Mesothelial cell of epicardium (in vitro differentiated cells): Measurements from ENCODE around the gene PDHX. TPM values are rescaled to one million over a fixed set of nuclear protein-coding genes. Genes with fewer than 3 reads are reported as not detected.

ENCODE experiments used
- DNase-seq, 2 experiments: peaks; one replicate each; pipeline ENCODE4 v3.0.0; 2021; ENCODE audit warnings: low spot score in 2 of 2; ENCODE audit not compliant: unreplicated experiment in 2 of 2
- H3K27ac Mint-ChIP-seq: 2 replicates; pipeline ENCODE4 v1.8.0; 2021; ENCODE audit warnings: mixed read lengths
- H3K27me3 Mint-ChIP-seq: 2 replicates; pipeline ENCODE4 v1.8.0; 2021; ENCODE audit warnings: low read depth, mixed read lengths
- H3K36me3 Mint-ChIP-seq: 2 replicates; pipeline ENCODE4 v1.8.0; 2021; ENCODE audit warnings: mixed read lengths
- H3K4me1 Mint-ChIP-seq: 2 replicates; pipeline ENCODE4 v1.8.0; 2021; ENCODE audit warnings: mixed read lengths
- H3K4me3 Mint-ChIP-seq: 2 replicates; pipeline ENCODE4 v1.8.0; 2021; ENCODE audit warnings: mild to moderate bottlenecking, moderate library complexity, mixed read lengths
- H3K9me3 Mint-ChIP-seq: 2 replicates; pipeline ENCODE4 v1.8.0; 2021; ENCODE audit warnings: mixed read lengths
- CTCF ChIP-seq: fragments of 200-600 bp; sonication (generic); IDR thresholded peaks from one replicate; pipeline ENCODE4 v1.5.0; 2021; ENCODE audit warnings: antibody characterized with exemption; ENCODE audit not compliant: unreplicated experiment
- total RNA-seq: library from RNA; stranded (reverse); gene quantifications from 3 replicates; pipeline ENCODE4 v1.2.1, GENCODE V29; 2021

PDHX gene
- total RNA-seq, 1 donor from 2014 or later: 43.0 TPM

DNA sequence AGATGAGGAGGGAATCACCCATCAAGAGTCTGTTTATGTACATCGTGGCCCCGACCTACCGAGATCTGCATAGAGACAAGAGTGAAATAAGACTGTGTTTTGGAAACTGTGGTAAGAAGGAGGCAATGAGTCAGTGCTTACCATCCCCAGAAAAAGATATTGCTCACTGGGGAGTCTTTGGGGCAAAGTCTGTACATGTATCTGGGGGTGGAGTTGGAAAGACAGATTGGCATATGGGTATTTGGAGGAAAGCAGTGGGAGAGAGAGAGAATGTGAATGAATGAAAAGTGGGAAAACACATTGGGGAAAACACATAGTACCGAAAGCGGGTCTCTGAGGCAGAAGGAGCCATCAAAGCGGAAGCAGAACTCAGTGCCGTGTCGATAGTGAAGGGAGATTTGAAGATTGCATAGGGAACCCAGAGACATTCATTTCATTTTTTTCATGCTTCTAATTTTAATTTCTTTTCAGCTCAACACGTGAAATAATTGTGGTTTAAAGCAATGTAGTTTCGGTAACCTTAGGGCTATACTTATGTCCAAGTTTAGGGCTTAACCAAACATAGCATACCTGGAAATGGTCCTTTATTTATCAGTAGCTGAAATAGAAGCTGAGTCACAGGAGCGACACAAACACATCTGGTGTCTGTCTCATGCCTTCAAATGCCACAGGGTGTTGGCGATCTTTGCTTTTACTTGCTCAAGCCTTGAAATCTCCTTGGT lies 124.0 kb downstream of the PDHX start:
- Mint-ChIP-seq H3K4me3 (no peak overlapping the region), H3K27me3 (peaks cover 18% of the 10 kb centered on the region), H3K4me1 (peaks cover 4% of the 10 kb centered on the region), H3K36me3 (no peaks in the 10 kb centered on the region), H3K9me3 (no peaks in the 10 kb centered on the region), H3K27ac (no peak overlapping the region)
- TF ChIP-seq CTCF: no peak
- no peak for DNase-seq

DNA sequence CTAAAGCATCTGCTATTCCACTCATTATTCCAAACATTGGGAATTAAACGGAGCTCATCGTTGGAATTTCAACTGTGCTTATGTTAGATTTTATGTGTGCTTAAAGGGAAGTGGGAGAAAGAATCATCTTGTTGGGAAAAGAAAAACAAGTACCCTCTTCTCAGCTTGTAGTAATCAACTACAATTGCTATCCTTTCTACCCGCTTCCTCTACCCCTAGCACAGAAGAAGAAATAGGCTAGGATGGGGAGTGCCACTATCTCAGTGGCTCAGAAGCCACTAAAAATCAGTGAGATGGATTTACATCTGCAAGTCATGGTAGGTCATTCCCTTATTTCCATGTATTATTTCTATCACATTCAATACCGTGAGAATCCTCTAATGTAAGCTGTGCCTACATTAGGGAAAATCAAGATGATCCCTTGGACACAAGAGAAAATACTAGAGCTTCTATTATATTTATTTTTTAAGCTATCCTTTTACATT lies 124.7 kb downstream of the PDHX start:
- Mint-ChIP-seq H3K27me3 (peaks cover 18% of the 10 kb centered on the region), H3K4me3 (no peak overlapping the region), H3K9me3 (no peaks in the 10 kb centered on the region), H3K27ac (no peak overlapping the region), H3K36me3 (no peaks in the 10 kb centered on the region), H3K4me1 (peaks cover 4% of the 10 kb centered on the region)
- TF ChIP-seq CTCF: no peak
- DNase-seq: no peak

DNA sequence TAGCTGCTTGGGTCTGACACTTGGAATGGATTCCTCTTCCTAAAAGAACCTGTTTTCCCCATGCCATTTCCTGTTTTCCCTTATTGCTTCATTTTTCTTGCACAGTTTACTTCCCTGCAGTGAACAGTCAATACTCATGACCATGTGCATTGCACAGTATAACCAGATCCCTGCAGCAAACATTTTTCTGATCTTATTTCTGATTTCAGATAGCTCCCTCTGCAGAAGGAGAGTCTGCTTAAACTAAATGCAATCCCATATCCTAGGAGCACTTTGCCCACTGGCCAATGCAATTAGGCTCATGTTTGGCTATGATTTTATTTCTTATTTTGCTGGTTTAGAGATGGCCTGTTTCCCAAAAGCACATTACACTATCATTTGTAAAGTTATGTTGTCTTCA lies 125.8 kb downstream of the PDHX start:
- Mint-ChIP-seq H3K4me3 (no peak overlapping the region), H3K36me3 (no peaks in the 10 kb centered on the region), H3K9me3 (no peaks in the 10 kb centered on the region), H3K4me1 (peaks cover 4% of the 10 kb centered on the region), H3K27me3 (peaks cover 18% of the 10 kb centered on the region), H3K27ac (no peak overlapping the region)
- DNase-seq: no peak
- no peak for TF ChIP-seq CTCF

- Mint-ChIP-seq H3K27ac (no peak overlapping the region), H3K36me3 (no peaks in the 10 kb centered on the region), H3K9me3 (no peaks in the 10 kb centered on the region), H3K27me3 (peaks cover 16% of the 10 kb centered on the region), H3K4me3 (no peak overlapping the region), H3K4me1 (peaks cover 4% of the 10 kb centered on the region)
- TF ChIP-seq CTCF: no peak
- no peak for DNase-seq
Measured at GRCh38 chr11:35042913-35043312, 126.5 kb downstream of the PDHX start.

DNA sequence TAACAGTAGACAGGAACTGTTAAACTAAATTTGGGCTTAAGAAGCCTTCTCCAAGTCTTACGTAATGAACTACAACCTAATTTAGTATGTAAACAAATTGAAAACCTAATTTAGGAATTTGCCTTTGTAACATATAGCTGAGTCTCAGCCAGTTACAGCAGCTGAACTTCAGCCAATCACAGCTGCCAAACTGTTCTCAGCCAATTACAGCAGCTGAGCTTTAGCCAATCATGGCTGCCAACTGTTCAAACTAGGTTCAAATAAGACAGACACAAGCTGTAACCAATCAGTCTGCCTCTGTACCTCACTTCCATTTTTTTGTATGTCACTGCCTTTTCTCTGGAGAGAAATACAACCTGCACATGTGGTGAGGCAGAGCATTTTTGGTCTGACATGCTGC lies 127.5 kb downstream of the PDHX start:
- no peak for DNase-seq
- TF ChIP-seq CTCF: no peak
- Mint-ChIP-seq H3K4me1 (peaks cover 4% of the 10 kb centered on the region), H3K4me3 (no peak overlapping the region), H3K36me3 (no peaks in the 10 kb centered on the region), H3K27ac (no peak overlapping the region), H3K27me3 (peaks cover 20% of the 10 kb centered on the region), H3K9me3 (peaks cover 5% of the 10 kb centered on the region)
